Ovary (tissue), 3 donors: Measurements from ENCODE around the gene VASN.

Experiments
- POLR2A ChIP-seq: fragments of 450-650 bp; IDR thresholded peaks from one replicate; pipeline ENCODE4 v1.6.1; 2017; ENCODE audit warnings: antibody characterized with exemption, mild to moderate bottlenecking, moderate library complexity
- TF ChIP-seq, protein P1 (sequence below), 3 donors: fragments of 450-650 bp in 2 of 3; fragments of 200-600 bp in 1 of 3; IDR thresholded peaks; one replicate each; pipeline versions ENCODE4 v1.5.1 to v1.8.0; 2016 to 2022; ENCODE audit warnings: antibody characterized with exemption in 3 of 3, mild to moderate bottlenecking in 1 of 3
- donor health status: DM: no; HTN: no; CAD: no.

DNA sequence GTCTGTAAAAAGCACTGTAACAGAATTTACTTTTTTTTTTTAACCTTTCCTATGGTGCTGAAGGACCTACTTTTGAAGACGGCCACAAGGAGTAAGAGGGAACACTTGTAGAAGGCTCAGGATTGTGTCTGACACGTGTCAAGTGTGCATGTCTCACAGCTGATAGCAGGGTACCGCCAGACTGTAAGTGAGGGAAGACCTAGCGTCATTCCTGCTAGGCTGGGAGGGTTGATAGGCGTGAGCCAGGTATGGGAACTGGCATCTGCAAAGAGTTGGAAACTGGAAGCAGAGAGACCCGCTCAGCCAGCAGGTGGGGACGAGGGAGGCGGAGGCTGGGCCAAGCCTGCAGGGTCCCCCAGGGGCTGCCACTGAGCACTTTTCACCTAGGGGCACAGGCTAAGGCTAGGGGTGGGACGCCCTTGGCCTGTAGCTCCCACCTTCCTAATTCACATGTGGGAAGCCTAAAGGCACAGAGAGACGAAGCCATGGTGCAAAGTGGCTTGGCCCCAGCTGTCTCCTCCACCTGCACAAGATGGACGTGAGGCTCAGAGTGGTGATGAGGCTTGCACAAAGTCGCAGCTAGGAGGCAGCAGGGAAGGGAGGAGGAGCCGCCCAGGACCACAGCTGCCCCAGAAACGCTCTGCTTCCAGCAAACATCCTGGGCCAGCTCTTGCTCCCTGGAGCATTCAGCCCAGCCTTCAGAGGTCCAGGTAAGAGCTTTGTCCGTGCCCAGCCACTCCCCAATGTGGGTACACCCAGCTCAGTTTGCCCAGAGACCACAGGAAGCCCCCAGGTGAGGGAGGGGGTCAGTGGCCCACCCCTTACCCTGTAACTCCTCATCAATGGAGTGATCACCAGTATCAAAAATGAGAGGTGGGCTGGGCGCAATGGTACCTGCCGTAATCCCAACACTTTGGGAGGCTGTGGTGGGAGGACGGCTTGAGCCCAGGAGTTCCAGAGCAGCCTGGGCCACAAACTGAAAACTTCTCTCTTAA is 18.9 kb downstream of the VASN start:
- TF ChIP-seq, protein P1, sequence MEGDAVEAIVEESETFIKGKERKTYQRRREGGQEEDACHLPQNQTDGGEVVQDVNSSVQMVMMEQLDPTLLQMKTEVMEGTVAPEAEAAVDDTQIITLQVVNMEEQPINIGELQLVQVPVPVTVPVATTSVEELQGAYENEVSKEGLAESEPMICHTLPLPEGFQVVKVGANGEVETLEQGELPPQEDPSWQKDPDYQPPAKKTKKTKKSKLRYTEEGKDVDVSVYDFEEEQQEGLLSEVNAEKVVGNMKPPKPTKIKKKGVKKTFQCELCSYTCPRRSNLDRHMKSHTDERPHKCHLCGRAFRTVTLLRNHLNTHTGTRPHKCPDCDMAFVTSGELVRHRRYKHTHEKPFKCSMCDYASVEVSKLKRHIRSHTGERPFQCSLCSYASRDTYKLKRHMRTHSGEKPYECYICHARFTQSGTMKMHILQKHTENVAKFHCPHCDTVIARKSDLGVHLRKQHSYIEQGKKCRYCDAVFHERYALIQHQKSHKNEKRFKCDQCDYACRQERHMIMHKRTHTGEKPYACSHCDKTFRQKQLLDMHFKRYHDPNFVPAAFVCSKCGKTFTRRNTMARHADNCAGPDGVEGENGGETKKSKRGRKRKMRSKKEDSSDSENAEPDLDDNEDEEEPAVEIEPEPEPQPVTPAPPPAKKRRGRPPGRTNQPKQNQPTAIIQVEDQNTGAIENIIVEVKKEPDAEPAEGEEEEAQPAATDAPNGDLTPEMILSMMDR (IDR thresholded peaks at IDR 0.05) = no peak
- no peak for TF ChIP-seq POLR2A
